Stimulated activated CD8-positive, alpha-beta memory T cell treated with anti-CD3 and anti-CD28 coated beads, Interleukin-15, amount 100 ng/mL, for 1 hour (primary cell): ENCODE measurements around the gene BMP8B.
"Not testable (repeated sequence)": the region's sequence is repeated elsewhere in the genome, so short reads cannot be mapped to it uniquely, and the experiment has no call there.

Source experiments
- DNase-seq: peaks from one replicate; pipeline ENCODE4 v3.0.0-alpha.2; 2020; ENCODE audit warnings: low read depth

Gene BMP8B

GRCh38 chr1:39777896-39778295 is 10.8 kb downstream of the BMP8B start:
- DNase-seq = not testable (repeated sequence)

GRCh38 chr1:39777306-39777705 is 11.4 kb downstream of the BMP8B start:
- no peak for DNase-seq

DNA sequence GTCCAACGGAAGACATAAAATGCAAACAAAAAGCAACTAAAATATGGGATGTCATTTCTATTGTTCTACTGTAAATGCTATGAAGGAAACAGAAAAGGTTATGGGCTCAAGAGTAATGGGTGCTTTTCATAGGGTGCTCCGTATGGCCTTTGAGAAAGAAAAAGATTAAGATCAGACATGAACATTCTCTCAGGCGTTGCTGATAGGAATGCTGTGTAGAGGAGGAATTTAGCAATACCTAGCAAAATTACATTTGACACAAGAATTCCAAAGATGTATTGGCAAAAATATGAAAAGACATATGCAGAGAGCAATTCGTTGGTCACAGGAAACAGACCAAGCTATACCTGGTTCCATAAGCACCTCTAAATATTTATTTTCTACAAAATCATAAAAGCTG is 11.8 kb downstream of the BMP8B start:
- no peak for DNase-seq

GRCh38 chr1:39776400-39776713 is 12.3 kb downstream of the BMP8B start:
- DNase-seq = no peak

DNA sequence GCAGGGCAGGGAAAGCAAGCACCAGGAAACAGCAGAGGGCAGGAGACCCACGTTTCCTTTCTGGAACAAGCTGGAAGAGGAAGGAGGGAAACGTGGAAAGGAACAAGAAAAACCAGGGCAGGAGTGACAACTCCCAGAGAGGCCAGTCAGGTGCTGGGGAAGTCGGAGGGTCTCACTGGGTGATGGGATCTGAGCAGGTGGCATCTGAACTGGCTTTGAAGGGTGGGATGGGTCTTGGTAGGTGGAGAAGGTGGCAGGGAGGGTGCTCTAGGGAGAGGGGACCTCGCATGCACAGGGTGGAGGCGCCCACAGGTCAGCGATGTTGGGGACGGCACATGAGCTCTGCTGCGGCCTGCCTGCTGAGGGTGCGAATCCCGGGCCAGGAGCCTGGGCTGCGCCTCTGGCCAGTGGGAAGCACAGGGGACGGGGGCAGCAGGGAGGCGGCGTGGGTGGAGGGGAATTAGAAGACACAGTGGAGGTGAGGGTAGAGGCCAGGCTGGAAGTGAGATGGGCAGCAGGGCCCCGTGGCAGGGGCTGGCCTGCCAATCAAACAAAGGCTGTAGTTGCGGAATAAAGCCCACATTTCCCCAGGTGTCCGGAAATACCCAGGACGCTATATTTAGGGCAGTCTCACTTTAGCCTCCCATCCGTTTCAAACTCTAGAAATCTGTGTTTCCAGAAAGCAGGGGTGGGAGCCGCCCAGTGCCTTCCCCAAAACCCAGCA is 12.8 kb downstream of the BMP8B start:
- DNase-seq = not testable (repeated sequence)

DNA sequence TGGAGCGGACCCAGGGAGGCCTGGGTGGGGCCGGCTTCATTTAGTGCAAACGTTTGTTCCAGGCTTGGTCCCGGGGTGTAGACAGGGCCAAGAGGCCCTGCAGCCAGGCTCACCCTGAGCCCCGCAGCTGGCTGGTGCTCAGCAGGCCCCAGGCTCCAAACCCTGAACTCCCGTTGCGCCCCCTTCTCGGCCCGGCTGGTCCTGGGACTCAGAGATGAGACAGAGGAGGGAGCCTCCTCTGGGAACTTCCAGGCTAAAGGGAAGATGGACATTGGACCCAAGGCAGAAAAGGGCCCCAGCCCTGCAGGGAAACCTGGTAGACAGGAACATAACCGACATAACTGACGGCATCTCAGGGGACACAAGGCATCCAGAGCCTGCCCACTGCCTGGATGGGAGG is 13.5 kb downstream of the BMP8B start:
- not testable (repeated sequence) for DNase-seq

DNA sequence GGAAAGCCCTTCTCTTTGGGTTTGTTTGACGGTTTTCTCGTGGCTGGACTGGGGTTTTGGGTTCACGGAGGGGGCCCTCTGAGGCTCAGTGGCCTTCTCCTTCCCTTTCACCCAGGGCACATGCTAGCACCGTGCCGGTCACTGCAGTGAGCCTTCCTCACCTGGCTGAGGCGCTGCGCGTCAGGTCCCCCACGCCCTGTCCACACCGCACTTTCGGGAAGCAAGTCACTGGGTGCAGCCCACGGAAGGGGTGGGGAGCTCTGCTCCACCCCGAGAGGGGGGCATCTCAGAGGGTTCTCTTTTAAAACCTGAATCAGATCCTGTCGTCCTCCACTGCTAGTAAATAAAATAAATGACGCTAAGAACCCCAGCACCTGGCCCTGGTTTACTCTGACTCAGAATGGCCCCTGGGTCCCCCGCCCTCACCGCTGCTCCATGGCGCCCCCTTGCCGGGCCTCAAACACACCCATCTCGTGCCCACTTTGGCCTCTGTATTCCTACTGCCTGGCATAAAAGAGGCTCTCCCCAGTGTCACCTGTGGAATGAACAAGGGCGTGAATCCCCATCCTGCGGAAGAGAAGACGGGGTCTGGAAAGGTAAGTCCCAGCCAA is 15.2 kb downstream of the BMP8B start:
- DNase-seq = not testable (repeated sequence)

GRCh38 chr1:39771022-39771532 is 17.6 kb downstream of the BMP8B start, which contains the start of gene OXCT2:
Gene OXCT2, minus strand, starts transcription at chr1:39771348. Its CDS starts 93 bp downstream, at chr1:39771255.
- DNase-seq = not testable (repeated sequence)

GRCh38 chr1:39770100-39771021 is 18.3 kb downstream of the BMP8B start:
- DNase-seq = not testable (repeated sequence)

DNA sequence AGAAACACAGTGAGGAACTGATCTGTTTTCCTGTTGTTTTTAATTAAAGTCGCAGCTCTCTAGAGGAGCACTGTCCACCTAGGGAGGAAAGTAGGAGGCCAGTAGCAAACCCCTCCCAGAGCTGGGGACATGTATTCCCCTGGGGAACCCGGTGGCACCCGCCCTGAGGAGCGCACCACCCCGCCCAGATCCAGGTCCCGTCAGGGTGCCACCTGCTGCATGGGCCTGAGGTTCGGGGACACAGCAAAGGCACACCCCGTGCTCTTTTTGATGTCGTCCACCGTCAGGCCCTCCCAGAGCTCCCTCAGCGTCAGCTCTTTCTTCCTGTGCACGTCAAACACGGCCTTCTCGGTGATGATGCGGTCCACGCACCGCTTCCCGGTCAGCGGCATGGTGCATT is 19.2 kb downstream of the BMP8B start:
- DNase-seq = not testable (repeated sequence)

- DNase-seq = not testable (repeated sequence)
Observed at GRCh38 chr1:39766466-39766865, 22.2 kb downstream of the BMP8B start.

GRCh38 chr1:39764512-39764911 is 24.2 kb downstream of the BMP8B start:
- not testable (repeated sequence) for DNase-seq

GRCh38 chr1:39763619-39764374 is 24.9 kb downstream of the BMP8B start:
- DNase-seq = not testable (repeated sequence)

- no peak for DNase-seq
Observed at GRCh38 chr1:39762550-39763540, 25.8 kb downstream of the BMP8B start.

DNA sequence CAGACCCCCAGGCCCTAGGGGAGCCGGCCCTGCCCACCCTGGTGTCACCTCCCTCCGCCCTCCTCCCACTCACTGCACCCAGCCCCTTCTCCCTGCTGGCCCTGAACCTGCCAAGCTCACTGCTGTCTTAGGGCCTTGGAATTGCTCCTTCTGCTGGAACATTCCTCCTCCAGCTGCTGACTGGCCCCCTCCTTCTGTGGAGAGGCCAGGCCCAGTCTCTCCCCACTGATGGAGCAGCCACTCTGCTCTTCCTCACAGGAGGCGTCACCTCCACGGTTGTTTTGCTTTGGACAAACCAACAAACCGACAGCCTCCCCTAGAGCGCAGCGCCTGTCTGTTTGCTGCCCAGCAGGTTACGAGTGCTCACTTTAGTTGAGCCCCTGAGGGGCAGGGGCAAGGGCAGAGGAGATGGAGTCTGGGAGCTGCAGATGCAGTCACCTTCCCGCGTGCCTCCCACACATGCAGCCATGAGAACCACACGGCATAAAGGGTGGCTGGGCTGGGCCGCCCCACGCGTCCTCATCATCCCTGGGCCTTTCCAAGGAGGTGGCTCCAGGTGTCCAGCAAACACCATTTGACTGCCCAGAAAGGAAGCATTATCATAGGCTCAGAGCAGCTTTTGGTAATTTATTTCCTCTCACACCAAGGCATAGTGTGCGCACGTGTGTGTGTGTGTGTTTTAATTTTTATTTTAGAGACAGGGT is 27.0 kb downstream of the BMP8B start:
- no peak for DNase-seq

- DNase-seq = no peak
Observed at GRCh38 chr1:39761016-39761415, 27.6 kb downstream of the BMP8B start.

- no peak for DNase-seq
Observed at GRCh38 chr1:39760074-39761008, 28.3 kb downstream of the BMP8B start.

- DNase-seq = no peak
Observed at GRCh38 chr1:39759436-39759726, 29.3 kb downstream of the BMP8B start.
